Activated CD8-positive, alpha-beta memory T cell treated with anti-CD3 and anti-CD28 coated beads for 48 hours (primary cell): ENCODE measurements around the gene PCDHGB2.
"Not testable (repeated sequence)": the region's sequence is repeated elsewhere in the genome, so short reads cannot be mapped to it uniquely, and the experiment has no call there.

Experiments used
- DNase-seq, 3 experiments: peaks; one replicate each; pipeline ENCODE4 v3.0.0-alpha.2; 2020; ENCODE audit warnings: low read depth in 2 of 3, low spot score in 2 of 3

PCDHGB2 gene

DNA sequence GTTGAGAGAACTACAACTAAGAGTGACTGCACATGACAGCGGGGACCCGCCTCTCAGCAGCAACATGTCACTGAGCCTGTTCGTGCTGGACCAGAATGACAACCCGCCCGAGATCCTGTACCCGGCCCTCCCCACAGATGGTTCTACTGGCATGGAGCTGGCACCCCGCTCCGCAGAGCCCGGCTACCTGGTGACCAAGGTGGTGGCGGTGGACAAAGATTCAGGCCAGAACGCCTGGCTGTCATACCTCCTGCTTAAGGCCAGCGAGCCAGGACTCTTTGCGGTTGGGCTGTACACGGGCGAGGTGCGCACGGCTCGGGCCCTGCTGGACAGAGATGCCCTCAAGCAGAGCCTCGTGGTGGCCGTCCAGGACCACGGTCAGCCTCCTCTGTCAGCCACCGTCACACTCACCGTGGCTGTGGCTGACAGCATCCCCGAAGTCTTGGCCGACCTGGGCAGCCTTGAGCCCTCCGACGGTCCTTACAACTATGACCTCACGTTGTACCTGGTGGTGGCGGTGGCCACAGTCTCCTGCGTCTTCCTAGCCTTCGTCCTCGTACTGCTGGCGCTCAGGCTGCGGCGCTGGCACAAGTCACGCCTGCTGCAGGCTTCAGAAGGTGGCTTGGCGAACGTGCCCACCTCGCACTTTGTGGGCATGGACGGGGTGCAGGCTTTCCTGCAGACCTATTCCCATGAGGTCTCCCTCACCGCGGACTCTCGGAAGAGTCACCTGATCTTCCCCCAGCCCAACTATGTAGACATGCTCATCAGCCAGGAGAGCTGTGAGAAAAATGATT, 24.9 kb downstream of the PCDHGB2 start:
- DNase-seq = no peak

DNA sequence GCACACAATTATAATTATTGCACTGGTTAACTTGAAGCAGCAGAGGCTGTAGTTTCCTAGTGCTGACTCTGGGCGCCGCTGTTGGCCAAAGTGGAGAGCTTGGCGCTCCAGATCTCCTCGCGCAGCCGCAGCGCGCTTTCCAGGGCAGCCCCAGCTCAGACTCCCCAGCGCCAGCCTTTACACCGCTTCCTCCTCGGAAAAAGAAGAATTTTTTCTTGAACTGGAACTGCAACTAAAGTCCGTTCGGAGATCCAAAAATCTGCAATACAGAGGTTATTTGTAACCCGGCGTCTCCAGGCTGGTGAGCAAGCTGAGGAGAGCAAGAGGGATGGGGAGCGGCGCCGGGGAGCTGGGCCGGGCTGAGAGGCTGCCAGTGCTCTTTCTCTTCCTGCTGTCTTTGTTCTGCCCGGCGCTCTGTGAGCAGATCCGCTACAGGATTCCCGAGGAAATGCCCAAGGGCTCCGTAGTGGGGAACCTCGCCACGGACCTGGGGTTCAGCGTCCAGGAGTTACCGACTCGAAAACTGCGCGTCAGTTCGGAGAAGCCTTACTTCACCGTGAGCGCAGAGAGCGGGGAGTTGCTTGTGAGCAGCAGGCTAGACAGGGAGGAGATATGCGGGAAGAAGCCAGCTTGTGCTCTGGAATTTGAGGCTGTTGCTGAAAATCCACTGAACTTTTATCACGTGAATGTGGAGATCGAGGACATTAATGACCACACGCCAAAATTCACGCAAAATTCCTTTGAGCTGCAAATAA, 27.9 kb downstream of the PCDHGB2 start, which contains the start of gene PCDHGB4:
Gene PCDHGB4, plus strand, starts transcription at position 142 of the 755 bp plus-strand sequence. Its CDS starts 187 bp downstream, at position 329.
- DNase-seq = not testable (repeated sequence)

- no peak for DNase-seq
These were observed 28.9 kb downstream of the PCDHGB2 start for GRCh38 chr5:141388661-141389060.

DNA sequence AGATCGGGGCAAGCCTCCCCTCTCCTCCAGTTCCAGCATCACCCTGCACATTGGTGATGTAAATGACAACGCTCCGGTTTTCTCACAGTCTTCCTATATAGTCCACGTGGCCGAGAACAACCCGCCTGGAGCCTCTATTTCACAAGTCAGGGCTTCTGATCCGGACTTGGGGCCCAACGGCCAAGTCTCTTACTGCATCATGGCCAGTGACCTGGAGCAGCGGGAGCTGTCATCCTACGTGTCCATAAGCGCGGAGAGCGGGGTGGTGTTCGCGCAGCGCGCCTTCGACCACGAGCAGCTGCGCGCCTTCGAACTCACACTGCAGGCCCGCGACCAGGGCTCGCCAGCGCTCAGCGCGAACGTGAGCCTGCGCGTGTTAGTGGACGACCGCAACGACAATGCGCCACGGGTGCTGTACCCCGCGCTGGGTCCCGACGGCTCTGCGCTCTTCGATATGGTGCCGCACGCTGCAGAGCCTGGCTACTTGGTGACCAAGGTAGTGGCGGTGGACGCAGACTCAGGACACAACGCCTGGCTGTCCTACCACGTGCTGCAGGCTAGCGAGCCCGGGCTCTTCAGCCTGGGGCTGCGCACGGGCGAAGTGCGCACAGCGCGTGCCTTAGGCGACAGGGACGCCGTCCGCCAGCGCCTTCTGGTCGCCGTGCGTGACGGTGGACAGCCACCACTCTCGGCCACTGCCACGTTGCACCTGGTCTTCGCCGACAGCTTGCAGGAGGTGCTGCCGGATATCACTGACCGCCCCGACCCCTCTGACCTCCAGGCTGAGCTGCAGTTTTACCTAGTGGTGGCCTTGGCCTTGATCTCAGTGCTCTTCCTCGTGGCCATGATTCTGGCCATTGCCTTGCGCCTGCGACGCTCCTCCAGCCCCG, 29.6 kb downstream of the PCDHGB2 start:
- no peak for DNase-seq

- DNase-seq = no peak
These were observed 32.8 kb downstream of the PCDHGB2 start, which contains the start of gene PCDHGA8 for GRCh38 chr5:141392429-141393198. PCDHGA8 (plus strand) TSS chr5:141392633; CDS start chr5:141392814, 181 bp downstream.

GRCh38 chr5:141393267-141393666, 33.5 kb downstream of the PCDHGB2 start:
- DNase-seq = no peak

DNA sequence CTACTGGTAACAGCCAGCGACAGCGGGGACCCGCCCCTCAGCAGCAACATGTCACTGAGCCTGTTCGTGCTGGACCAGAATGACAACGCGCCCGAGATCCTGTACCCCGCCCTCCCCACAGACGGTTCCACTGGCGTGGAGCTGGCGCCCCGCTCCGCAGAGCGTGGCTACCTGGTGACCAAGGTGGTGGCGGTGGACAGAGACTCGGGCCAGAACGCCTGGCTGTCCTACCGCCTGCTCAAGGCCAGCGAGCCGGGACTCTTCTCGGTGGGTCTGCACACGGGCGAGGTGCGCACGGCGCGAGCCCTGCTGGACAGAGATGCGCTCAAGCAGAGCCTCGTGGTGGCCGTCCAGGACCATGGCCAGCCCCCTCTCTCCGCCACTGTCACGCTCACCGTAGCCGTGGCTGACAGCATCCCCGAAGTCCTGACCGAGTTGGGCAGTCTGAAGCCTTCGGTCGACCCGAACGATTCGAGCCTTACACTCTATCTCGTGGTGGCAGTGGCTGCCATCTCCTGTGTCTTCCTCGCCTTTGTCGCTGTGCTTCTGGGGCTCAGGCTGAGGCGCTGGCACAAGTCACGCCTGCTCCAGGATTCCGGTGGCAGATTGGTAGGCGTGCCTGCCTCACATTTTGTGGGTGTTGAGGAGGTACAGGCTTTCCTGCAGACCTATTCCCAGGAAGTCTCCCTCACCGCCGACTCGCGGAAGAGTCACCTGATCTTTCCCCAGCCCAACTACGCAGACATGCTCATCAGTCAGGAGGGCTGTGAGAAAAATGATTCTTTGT, 34.8 kb downstream of the PCDHGB2 start:
- not testable (repeated sequence) for DNase-seq

DNA sequence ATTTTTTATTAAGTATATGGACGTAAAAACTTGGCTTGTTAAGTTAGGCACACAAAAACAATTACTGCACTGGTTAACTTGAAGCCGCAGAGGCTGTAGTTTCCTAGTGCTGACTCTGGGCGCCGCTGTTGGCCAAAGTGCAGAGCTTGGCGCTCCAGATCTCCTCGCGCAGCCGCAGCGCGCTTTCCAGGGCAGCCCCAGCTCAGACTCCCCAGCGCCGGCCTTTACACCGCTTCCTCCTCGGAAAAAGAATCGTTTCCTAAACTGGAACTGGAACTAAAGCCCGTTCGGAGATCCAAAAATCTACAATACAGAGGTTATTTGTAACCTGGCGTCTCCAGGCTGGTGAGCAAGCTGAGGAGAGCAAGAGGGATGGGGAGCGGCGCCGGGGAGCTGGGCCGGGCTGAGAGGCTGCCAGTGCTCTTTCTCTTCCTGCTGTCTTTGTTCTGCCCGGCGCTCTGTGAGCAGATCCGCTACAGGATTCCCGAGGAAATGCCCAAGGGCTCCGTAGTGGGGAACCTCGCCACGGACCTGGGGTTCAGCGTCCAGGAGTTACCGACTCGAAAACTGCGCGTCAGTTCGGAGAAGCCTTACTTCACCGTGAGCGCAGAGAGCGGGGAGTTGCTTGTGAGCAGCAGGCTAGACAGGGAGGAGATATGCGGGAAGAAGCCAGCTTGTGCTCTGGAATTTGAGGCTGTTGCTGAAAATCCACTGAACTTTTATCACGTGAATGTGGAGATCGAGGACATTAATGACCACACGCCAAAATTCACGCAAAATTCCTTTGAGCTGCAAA, 38.2 kb downstream of the PCDHGB2 start, which contains the start of gene PCDHGB5:
Gene PCDHGB5, plus strand, starts transcription at position 192 of the 796 bp plus-strand sequence. Its CDS starts 181 bp downstream, at position 373.
- not testable (repeated sequence) for DNase-seq

- DNase-seq = no peak
These were observed 38.8 kb downstream of the PCDHGB2 start for GRCh38 chr5:141398608-141399007.

DNA sequence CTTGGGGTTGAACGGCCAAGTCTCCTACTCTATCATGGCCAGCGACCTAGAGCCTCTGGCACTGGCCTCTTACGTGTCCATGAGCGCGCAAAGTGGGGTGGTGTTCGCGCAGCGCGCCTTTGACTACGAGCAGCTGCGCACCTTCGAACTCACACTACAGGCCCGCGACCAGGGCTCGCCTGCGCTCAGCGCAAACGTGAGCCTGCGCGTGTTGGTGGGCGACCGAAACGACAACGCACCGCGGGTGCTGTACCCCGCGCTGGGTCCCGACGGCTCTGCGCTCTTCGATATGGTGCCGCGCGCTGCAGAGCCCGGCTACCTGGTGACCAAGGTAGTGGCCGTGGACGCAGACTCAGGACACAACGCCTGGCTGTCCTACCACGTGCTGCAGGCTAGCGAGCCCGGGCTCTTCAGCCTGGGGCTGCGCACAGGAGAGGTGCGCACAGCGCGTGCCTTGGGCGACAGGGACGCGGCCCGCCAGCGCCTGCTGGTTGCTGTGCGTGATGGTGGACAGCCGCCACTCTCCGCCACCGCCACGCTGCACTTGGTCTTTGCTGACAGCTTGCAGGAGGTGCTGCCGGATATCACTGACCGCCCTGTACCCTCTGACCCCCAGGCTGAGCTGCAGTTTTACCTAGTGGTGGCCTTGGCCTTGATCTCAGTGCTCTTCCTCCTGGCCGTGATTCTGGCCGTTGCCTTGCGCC, 39.9 kb downstream of the PCDHGB2 start:
- DNase-seq = no peak

GRCh38 chr5:141402553-141403243, 42.9 kb downstream of the PCDHGB2 start, which contains the start of gene PCDHGA9:
PCDHGA9 (plus strand) TSS chr5:141402778; CDS start chr5:141402953, 175 bp downstream.
- no peak for DNase-seq

DNA sequence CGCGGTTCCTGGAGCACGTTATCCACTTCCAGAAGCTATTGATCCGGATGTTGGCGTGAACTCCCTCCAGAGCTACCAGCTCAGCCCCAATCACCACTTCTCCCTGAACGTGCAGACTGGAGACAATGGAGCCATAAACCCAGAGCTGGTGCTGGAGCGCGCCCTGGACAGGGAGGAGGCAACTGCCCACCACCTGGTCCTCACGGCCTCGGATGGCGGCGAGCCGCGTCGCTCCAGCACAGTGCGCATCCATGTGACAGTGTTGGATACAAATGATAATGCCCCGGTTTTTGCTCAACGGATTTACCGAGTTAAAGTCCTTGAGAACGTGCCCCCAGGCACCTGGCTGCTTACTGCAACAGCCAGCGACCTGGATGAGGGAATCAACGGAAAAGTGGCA, 43.6 kb downstream of the PCDHGB2 start:
- no peak for DNase-seq

GRCh38 chr5:141407790-141408505, 48.2 kb downstream of the PCDHGB2 start, which contains the start of gene PCDHGB6:
PCDHGB6 (plus strand) TSS chr5:141408021; CDS start chr5:141408203, 182 bp downstream.
- DNase-seq = not testable (repeated sequence)

- DNase-seq = no peak
These were observed 50.0 kb downstream of the PCDHGB2 start for GRCh38 chr5:141409598-141410306.

GRCh38 chr5:141411575-141411974, 51.8 kb downstream of the PCDHGB2 start:
- no peak for DNase-seq
